ENCODE measurements around the gene SLC25A19.
"Not testable (repeated sequence)": the region's sequence is repeated elsewhere in the genome, so short reads cannot be mapped to it uniquely, and the experiment has no call there.

DNA sequence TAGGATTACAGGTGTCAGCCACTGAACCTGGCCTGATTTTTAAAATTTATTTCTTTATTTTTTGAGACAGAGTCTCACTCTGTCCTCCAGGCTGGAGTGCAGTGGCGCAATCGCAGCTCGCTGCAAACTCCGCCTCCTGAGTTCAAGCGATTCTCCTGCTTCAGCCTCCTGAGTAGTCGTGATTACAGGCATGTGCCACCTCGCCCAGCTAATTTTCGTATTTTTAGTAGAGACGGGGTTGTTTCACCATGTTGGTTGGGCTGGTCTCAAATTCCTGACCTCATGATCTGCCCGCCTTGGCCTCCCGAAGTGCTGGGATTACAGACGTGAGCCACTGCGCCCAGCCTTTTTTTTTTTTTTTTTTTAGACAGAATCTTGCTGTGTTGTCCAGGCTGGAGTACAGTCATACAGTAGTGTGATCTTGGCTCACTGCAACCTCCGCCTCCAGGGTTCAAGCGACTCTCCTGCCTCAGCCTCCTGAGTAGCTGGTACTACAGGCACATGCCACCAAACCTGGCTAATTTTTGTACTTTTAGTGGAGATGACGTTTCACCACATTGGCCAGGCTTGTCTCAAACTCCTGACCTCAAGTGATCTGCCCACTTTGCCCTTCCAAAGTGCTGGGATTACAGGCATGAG is 3.7 kb upstream of the SLC25A19 start:
- TF ChIP-seq EP300, POLR2A (IDR thresholded peaks at IDR 0.05): not testable (repeated sequence)

Measured in tibial nerve (tissue), 3 donors.